GM18505 (cell line): ENCODE data around the gene ZSWIM5.
"Not testable (repeated sequence)": the region's sequence is repeated elsewhere in the genome, so short reads cannot be mapped to it uniquely, and the experiment has no call there.

Experiments
- ATAC-seq: cut with Tn5 transposase; IDR thresholded peaks from one replicate; pipeline ENCODE4 v1.9.1; 2021; ENCODE audit not compliant: unreplicated experiment
- POLR2A ChIP-seq: IDR thresholded peaks from 4 replicates; pipeline ENCODE4 v1.6.1; 2011; ENCODE audit warnings: borderline replicate concordance; ENCODE audit not compliant: insufficient read depth, insufficient read length; ENCODE audit errors: extremely low read depth

Gene ZSWIM5

DNA sequence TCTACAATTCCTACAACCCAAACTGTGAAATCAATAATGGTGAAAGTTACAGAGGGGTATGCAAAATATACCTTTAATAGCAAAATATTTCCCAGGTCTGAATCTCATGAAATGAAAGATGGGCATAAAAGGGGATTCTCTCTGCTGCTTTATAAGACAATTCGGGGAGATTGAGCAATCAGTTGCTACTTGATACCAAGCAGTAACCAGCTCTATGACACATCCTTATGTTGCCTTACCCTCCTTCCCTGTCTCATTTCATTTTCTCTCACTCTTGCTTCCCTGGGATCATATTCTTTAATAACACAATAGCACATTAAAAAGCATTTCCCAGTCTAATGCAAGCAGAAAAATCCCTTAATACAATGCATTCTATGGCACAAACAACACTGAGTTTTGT, 29.0 kb downstream of the ZSWIM5 start:
- ATAC-seq: no peak
- TF ChIP-seq POLR2A: no peak

DNA sequence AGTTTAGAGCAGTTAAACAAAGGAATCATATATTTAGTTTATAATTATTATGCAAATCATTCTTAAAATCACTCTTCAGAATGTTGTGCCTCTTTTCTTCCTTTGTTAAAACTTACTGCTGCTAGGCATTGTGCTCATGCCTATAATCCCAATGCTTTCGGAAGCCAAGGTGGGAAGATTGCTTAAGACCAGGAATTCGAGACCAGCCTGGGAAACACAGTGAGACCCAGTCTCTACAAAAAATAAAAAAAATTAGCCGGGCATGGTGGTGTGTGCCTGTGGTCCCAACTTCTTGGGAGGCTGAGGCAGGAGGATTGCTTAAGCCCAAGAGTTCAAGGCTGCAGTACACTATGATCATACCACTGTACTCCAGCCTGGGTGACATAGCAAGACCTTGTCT, 33.6 kb downstream of the ZSWIM5 start:
- no peak for ATAC-seq
- TF ChIP-seq POLR2A: no peak

DNA sequence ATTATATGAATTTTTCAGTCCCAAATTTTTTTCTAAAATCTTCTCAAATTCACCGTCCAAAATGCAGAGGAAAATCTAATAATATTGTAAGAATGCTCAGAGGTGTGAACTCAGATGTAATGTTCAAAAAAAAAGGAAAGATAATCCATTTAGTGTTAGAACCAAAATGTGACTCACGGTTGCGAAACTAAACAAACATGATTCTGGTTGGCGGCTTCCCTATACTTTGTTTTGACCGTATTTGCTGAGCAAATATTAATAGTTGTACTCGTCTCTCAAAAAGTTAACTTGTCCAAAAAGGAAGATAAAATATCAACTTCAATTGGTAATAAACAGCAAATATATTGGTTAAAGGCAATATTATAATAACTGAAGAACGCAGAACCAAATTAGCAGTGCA, 34.4 kb downstream of the ZSWIM5 start:
- ATAC-seq: no peak
- no peak for TF ChIP-seq POLR2A

DNA sequence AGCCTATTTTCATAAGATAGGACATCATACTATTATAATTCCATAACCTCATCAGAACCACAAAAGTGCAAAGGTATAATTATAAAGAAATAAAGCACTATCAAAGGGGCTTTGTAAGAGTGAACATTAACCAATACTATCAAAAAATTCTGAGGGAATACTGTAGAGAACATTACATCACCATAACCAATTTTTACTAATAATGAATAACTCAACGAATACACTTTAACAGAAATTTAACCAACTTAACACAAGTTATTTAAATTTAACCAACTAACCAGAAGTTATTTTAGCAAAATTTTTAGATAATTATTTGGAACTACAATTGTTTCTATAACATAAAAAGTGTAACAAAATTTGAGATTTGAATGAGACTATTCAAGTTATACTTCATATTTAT, 34.8 kb downstream of the ZSWIM5 start:
- ATAC-seq: no peak
- TF ChIP-seq POLR2A: no peak

DNA sequence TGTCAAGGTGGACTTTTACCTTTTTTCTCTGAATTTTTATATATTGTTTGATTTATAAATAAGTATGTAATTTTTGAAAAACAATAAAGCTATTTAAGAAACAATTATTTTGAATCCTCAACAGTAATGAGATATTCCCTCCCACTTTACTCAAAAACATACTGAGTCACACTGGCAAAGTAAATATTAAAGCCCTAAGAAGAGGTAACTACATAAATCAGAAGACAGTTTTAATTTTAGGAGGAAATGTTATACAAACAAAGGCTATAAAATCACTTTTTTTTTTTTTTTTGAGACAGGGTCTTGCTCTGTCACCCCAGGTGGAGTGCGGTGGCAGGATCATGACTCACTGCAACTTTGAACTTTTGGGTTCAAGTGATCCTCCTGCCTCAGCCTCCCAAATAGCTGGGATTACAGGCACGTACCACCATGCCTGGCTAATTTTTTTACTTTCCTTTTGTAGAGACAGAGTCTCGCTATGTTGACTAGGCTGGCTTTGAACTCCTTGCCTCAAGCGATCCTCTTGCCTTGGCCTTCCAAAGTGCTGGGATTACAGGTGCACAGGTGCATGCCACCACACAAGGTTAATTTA, 36.2 kb downstream of the ZSWIM5 start:
- no peak for ATAC-seq
- TF ChIP-seq POLR2A: no peak

DNA sequence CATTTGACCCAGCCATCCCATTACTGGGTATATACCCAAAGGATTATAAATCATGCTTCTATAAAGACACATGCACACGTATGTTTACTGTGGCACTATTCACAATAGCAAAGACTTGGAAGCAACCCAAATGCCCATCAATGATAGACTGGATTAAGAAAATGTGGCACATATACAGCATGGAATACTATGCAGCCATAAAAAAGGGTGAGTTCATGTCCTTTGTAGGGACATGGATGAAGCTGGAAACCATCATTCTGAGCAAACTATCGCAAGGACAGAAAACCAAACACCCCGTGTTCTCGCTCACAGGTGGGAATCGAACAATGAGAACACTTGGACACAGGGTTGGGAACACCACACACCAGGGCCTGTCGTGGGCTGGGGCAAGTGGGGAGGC, 38.5 kb downstream of the ZSWIM5 start:
- not testable (repeated sequence) for ATAC-seq

DNA sequence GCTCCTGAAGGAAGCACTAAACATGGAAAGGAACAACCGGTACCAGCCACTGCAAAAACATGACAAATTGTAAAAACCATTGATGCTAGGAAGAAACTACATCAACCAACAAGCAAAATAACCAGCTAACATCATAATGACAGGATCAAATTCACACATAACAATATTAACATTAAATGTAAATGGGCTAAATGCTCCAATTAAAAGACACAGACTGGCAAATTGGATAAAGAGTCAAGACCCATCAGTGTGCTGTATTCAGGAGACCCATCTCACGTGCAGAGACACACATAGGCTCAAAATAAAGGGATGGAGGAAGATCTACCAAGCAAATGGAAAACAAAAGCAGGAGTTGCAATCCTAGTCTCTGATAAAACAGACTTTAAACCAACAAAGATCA, 42.1 kb downstream of the ZSWIM5 start:
- ATAC-seq: not testable (repeated sequence)

DNA sequence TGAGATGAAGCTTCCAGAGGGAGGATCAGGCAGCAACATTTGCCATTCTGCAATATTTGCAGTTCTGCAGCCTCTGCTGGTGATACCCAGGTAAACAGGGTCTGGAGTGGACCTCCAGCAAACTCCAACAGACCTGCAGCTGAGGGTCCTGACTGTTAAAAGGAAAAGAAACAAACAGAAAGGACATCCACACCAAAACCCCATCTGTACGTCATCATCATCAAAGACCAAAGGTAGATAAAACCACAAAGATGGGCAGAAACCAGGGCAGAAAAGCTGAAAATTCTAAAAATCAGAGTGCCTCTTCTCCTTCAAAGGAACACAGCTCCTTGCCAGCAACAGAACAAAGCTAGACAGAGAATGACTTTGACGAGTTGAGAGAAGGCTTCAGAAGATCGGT, 43.3 kb downstream of the ZSWIM5 start:
- not testable (repeated sequence) for ATAC-seq

DNA sequence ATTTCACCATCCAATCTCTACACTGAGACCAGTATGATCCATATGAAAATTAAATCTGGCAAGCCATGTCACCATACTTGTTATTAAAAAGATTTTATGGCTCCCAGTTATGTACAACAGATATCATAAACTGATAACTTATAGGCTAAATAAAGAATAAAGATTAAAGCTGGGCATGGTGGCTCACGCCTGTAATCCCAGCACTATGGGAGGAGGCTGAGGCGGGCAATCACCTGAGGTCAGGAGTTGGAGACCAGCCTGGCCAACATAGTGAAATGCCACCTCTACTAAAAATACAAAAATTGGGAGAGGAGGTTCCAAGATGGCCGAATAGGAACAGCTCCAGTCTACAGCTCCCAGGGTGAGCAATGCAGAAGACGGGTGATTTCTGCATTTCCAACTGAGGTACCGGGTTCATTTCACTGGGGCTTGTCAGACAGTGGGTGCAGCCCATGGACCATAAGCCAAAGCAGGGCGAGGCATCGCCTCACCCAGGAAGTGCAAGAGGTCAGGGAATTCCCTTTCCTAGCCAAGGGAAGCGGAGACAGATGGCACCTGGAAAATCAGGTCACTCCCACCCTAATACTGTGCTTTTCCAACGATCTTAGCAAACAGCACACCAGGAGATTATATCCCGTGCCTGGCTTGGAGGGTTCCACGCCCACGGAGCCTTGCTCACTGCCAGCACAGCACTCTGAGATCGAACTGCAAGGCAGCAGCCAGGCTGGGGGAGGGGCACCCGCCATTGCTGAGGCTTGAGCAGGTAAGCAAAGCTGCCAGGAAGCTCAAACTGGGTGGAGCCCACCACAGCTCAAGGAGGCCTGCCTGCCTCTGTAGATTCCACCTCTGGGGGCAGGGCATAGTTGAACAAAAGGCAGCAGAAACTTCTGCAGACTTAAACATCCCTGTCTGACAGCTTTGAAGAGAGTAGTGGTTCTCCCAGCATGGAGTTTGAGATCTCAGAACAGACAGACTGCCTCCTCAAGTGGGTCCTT, 44.1 kb downstream of the ZSWIM5 start:
- not testable (repeated sequence) for ATAC-seq

DNA sequence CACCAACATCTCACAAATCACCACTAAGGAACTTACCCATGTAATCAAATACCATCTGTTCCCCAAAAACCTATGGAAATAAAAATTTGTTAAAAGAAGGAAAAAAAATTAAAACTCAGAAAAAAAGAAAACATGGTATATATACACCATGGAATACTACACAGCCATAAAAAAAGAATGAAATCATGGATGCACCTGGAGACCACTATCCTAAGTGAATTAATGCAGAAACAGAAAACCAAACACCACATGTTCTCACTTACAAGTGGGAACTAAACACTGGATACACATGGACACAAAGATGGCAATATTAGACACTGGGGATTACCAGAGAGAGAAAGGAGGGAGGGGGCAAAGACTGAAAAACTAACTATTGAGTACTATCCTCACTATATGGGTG, 50.4 kb downstream of the ZSWIM5 start:
- ATAC-seq: no peak
- no peak for TF ChIP-seq POLR2A

DNA sequence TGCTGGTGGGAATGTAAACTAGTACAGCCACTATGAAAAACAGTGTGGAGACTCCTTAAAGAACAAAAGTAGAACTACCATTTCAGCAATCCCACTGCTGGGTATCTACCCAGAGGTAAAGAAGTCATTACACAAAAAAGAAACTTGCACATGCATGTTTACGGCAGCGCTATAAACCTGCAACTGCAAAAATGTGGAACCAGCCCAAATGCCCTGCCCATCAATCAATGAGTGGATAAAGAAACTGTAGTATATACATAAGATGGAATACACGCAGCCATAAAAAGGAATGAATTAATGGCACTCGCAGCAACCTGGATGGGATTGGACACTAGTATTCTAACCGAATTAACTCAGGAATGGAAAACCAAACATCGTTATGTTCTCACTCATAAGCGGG, 51.0 kb downstream of the ZSWIM5 start:
- no peak for TF ChIP-seq POLR2A
- ATAC-seq: no peak

DNA sequence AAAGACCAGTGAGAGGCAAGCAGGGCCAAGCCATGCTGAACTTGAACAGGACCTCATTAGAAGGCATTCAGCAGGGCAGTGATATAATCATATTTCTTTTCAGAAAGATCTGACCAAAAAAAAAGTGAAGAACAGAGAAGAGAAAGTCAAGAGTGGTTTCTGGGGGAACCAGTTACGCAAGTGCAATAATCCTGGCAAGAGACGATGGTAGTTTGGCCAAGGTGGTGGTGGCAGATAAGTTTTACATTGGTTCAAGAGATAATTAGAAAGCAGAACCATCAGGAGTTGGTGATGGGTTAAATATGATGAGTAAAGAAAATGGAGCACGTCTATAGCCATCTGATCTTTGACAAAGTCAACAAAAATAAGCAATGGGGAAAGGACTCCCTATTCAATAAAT, 54.3 kb downstream of the ZSWIM5 start:
- ATAC-seq: no peak
- no peak for TF ChIP-seq POLR2A

DNA sequence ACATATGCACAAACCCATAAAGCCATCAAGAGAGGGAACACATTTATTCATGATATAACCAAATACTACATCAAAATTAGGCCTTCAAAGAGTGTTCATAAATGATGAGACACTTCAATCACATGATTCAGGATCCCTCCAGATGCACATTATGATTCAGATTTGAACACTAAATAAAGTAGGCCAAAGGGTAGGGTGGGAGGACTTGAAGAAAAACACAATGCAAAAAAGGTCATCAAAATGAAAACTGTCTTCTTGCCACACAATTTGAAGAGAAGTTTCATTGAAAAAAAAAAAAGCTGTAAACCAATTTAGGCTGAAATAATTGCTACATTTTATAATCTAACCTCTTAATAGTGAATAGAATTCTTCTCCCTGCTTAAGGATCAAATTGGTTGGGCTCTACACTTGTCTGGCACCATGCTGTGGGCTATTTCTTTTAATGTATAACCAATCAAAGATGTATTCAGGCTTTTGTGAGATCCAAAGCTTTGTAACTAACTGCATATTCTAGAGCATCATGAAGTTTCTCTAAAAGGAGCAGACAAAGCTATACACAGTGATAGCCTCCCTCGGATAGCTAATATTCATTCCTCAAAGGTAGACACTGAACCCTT, 58.1 kb downstream of the ZSWIM5 start:
- no peak for ATAC-seq
- no peak for TF ChIP-seq POLR2A

DNA sequence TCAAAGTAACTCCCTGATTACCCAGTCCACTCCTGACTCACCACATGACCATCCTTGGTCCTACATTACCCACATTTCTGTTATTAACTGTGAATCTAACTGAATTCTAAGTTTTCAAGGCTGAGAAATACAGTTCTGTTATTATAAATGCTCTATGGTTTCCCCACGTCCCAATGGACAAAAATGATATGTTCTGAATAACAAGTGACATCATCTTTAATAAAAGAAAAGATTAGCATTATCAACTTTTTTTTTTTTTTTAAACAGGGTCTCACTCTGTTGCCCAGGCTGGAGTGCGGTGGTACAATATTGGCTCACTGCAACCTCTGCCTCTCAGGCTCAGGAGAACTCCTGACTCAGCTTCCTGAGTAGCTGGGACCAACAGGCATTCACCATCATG, 59.6 kb downstream of the ZSWIM5 start:
- TF ChIP-seq POLR2A: no peak

More for the DNA sequence above, 59.6 kb downstream of the ZSWIM5 start:
- ATAC-seq: no peak
